ENCODE results near the gene FAM98A. TPM values are rescaled to one million over a fixed set of nuclear protein-coding genes. Genes with fewer than 3 reads are reported as not detected.
A peak's percentile ranks its signal among the peaks of the same experiment; 100 is the strongest.

FAM98A gene
- total and polyA plus RNA-seq, 10 of the 15 experiments (the other 5 are each of a cell fraction or from before 2014, with no cell fraction given): 29.7 to 231 (median 80.2) TPM

GRCh38 chr2:33598561-33599174 lies 431 bp downstream of the FAM98A start (continued):
- TF ChIP-seq MXI1 (IDR thresholded peaks at IDR 0.05; ENCODE audit: low read depth, low read length): no peak; the same call in 1 of the 2 replicates
- TF ChIP-seq SMAD1 (IDR thresholded peaks at IDR 0.05; ENCODE audit: low read depth, partially characterized antibody): no peak
- no peak for TF ChIP-seq CHD1 (IDR thresholded peaks at IDR 0.05; ENCODE audit: low read depth, low read length)
- TF ChIP-seq USF2 (IDR thresholded peaks at IDR 0.05; ENCODE audit: borderline replicate concordance, low read depth, low read length): no peak
- no peak for TF ChIP-seq ATF7 (IDR thresholded peaks at IDR 0.05; ENCODE audit: low read depth)
- no peak for TF ChIP-seq STAT3 (IDR thresholded peaks at IDR 0.05; ENCODE audit: low read depth, low read length)
- no peak for TF ChIP-seq SP1 (IDR thresholded peaks at IDR 0.05; ENCODE audit: low read depth, low read length)
- no peak for TF ChIP-seq ZNF384 (IDR thresholded peaks at IDR 0.05; ENCODE audit: borderline replicate concordance, low read depth, low read length)
- no peak for TF ChIP-seq MEF2A (IDR thresholded peaks at IDR 0.05; ENCODE audit: insufficient read depth, low read depth, low read length)
- TF ChIP-seq RELA (IDR thresholded peaks at IDR 0.05; ENCODE audit: borderline replicate concordance, partially characterized antibody): no peak
- TF ChIP-seq HSF1 (IDR thresholded peaks at IDR 0.05; ENCODE audit: low read depth, low read length): no peak
- TF ChIP-seq, protein P1, sequence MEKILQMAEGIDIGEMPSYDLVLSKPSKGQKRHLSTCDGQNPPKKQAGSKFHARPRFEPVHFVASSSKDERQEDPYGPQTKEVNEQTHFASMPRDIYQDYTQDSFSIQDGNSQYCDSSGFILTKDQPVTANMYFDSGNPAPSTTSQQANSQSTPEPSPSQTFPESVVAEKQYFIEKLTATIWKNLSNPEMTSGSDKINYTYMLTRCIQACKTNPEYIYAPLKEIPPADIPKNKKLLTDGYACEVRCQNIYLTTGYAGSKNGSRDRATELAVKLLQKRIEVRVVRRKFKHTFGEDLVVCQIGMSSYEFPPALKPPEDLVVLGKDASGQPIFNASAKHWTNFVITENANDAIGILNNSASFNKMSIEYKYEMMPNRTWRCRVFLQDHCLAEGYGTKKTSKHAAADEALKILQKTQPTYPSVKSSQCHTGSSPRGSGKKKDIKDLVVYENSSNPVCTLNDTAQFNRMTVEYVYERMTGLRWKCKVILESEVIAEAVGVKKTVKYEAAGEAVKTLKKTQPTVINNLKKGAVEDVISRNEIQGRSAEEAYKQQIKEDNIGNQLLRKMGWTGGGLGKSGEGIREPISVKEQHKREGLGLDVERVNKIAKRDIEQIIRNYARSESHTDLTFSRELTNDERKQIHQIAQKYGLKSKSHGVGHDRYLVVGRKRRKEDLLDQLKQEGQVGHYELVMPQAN (conservative IDR thresholded peaks at IDR 0.05): peak; percentile 90
- no peak for TF ChIP-seq BCL11A (IDR thresholded peaks at IDR 0.05; ENCODE audit: low read depth, low read length)
- TF ChIP-seq CREB1 (IDR thresholded peaks at IDR 0.05; ENCODE audit: low read depth): no peak
- no peak for TF ChIP-seq IRF4 (IDR thresholded peaks at IDR 0.05; ENCODE audit: low read depth, low read length)
- no peak for TF ChIP-seq FOXM1 (IDR thresholded peaks at IDR 0.05; ENCODE audit: low read depth, low read length)
- no peak for TF ChIP-seq SREBF2 (IDR thresholded peaks at IDR 0.05; ENCODE audit: low read length)
- TF ChIP-seq, protein P2, sequence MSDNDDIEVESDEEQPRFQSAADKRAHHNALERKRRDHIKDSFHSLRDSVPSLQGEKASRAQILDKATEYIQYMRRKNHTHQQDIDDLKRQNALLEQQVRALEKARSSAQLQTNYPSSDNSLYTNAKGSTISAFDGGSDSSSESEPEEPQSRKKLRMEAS (IDR thresholded peaks at IDR 0.05; ENCODE audit: low read depth, low read length): no peak
- TF ChIP-seq EP300 (IDR thresholded peaks at IDR 0.05; ENCODE audit: borderline replicate concordance in 1 of 2, control insufficient read depth in 1 of 2, low read depth in 2 of 2, low read length in 2 of 2): no peak
- TF ChIP-seq RAD21 (IDR thresholded peaks at IDR 0.05; ENCODE audit: insufficient read depth, low read depth, low read length): no peak
- TF ChIP-seq STAT1 (conservative IDR thresholded peaks at IDR 0.05): no peak
- TF ChIP-seq GABPA (IDR thresholded peaks at IDR 0.05; ENCODE audit: low read depth): no peak
- TF ChIP-seq NFIC (IDR thresholded peaks at IDR 0.05; ENCODE audit: low read depth, low read length): no peak
- TF ChIP-seq SPI1 (IDR thresholded peaks at IDR 0.05; ENCODE audit: borderline replicate concordance, insufficient read depth, low read depth, low read length): no peak
- no peak for TF ChIP-seq FOXK2 (IDR thresholded peaks at IDR 0.05)
- TF ChIP-seq IKZF2 (IDR thresholded peaks at IDR 0.05): 0 out of 4 replicates have a peak, but pooled peaks of 1 of the 2 experiments have one; percentile 12
- no peak for TF ChIP-seq TCF7 (IDR thresholded peaks at IDR 0.05; ENCODE audit: borderline replicate concordance)
- TF ChIP-seq NBN (IDR thresholded peaks at IDR 0.05): peak; percentile 82; the same call in 1 of the 2 replicates
- no peak for TF ChIP-seq ZZZ3 (IDR thresholded peaks at IDR 0.05; ENCODE audit: control insufficient read depth, insufficient read length, low read depth)
